Testis (tissue), 2 donors: ENCODE measurements around the gene KRTAP6-2.

Experiments used
- CTCF ChIP-seq, 3 experiments: fragments of 450-650 bp in 2 of 3; fragments of 200-600 bp in 1 of 3; sonication (generic) in 1 of 3; IDR thresholded peaks; one replicate each; pipeline ENCODE4 v1.5.1; 2016 to 2019; ENCODE audit warnings: antibody characterized with exemption in 3 of 3, mild to moderate bottlenecking in 2 of 3, moderate library complexity in 1 of 3
- POLR2A ChIP-seq: fragments of 450-650 bp; IDR thresholded peaks from one replicate; pipeline ENCODE4 v1.6.1; 2017; ENCODE audit warnings: antibody characterized with exemption, mild to moderate bottlenecking, moderate library complexity

GRCh38 chr21:30625449-30626165 lies 26.9 kb upstream of the KRTAP6-2 start:
- TF ChIP-seq CTCF (IDR thresholded peaks at IDR 0.05): no peak
- TF ChIP-seq POLR2A: no peak
